GM23338 (cell line): ENCODE data around the gene AP1AR. TPM values are rescaled to one million over a fixed set of nuclear protein-coding genes. Genes with fewer than 3 reads are reported as not detected.

Source experiments
- ATAC-seq: fragments of 200-7000 bp; cut with Tn5 transposase; 3 replicates; pipeline ENCODE4 v1.9.1; 2020
- DNase-seq: peaks from one replicate; pipeline ENCODE4 v3.0.0-alpha.2; 2015; ENCODE audit warnings: low spot score
- H2AFZ ChIP-seq: fragments of 200-600 bp; sonication (generic); 2 replicates; pipeline ENCODE4 v1.8.0; 2016; ENCODE audit warnings: antibody characterized with exemption, mild to moderate bottlenecking, moderate library complexity
- H3F3A ChIP-seq: fragments of 200-600 bp; sonication (generic); replicated peaks from 2 replicates; pipeline ENCODE4 v1.8.0; 2017; ENCODE audit warnings: antibody characterized with exemption, mixed run types, low read depth
- H3K27ac ChIP-seq: fragments of 200-600 bp; sonication (generic); 2 replicates; pipeline ENCODE4 v1.6.1; 2016; ENCODE audit warnings: low read depth
- H3K27me3 ChIP-seq: fragments of 200-600 bp; sonication (generic); 2 replicates; pipeline ENCODE4 v1.8.0; 2016; ENCODE audit warnings: mild to moderate bottlenecking, mixed run types, moderate library complexity; ENCODE audit not compliant: insufficient read depth
- H3K36me3 ChIP-seq: fragments of 200-600 bp; sonication (generic); 2 replicates; pipeline ENCODE4 v1.8.0; 2016; ENCODE audit warnings: mild to moderate bottlenecking; ENCODE audit not compliant: insufficient read depth
- H3K4me1 ChIP-seq: fragments of 200-600 bp; sonication (generic); 2 replicates; pipeline ENCODE4 v1.8.0; 2016; ENCODE audit warnings: mild to moderate bottlenecking, moderate library complexity; ENCODE audit not compliant: insufficient read depth
- H3K4me2 ChIP-seq: fragments of 200-600 bp; sonication (generic); 2 replicates; pipeline ENCODE4 v1.7.1; 2017; ENCODE audit warnings: mixed run types
- H3K4me3 ChIP-seq: fragments of 200-600 bp; sonication (generic); 2 replicates; pipeline ENCODE4 v1.6.1; 2016; ENCODE audit warnings: mixed run types
- H3K79me2 ChIP-seq: fragments of 200-600 bp; sonication (generic); replicated peaks from 2 replicates; pipeline ENCODE4 v1.8.0; 2017; ENCODE audit warnings: mild to moderate bottlenecking; ENCODE audit not compliant: insufficient read depth
- H3K9me2 ChIP-seq: fragments of 200-600 bp; sonication (generic); 2 replicates; pipeline ENCODE4 v1.8.0; 2017; ENCODE audit not compliant: insufficient read depth
- H4K20me1 ChIP-seq: fragments of 200-600 bp; sonication (generic); replicated peaks from 2 replicates; pipeline ENCODE4 v1.8.0; 2017; ENCODE audit warnings: mild to moderate bottlenecking; ENCODE audit not compliant: insufficient read depth
- H3K27ac Mint-ChIP-seq: 2 replicates; pipeline ENCODE4 v1.8.0; 2020; ENCODE audit warnings: inconsistent platforms, mild to moderate bottlenecking, moderate library complexity, mixed read lengths
- H3K27me3 Mint-ChIP-seq: 3 replicates; pipeline ENCODE4 v1.8.0; 2022; ENCODE audit warnings: low read depth, mild to moderate bottlenecking, moderate library complexity, mixed read lengths, inconsistent platforms; ENCODE audit not compliant: insufficient read depth, poor library complexity
- H3K36me3 Mint-ChIP-seq: 3 replicates; pipeline ENCODE4 v1.8.0; 2021; ENCODE audit warnings: low read depth, mild to moderate bottlenecking, inconsistent platforms, moderate library complexity, mixed read lengths
- H3K4me1 Mint-ChIP-seq: 3 replicates; pipeline ENCODE4 v1.8.0; 2020; ENCODE audit warnings: mild to moderate bottlenecking, inconsistent platforms, mixed read lengths
- H3K4me3 Mint-ChIP-seq: 3 replicates; pipeline ENCODE4 v1.8.0; 2021; ENCODE audit warnings: moderate library complexity, mild to moderate bottlenecking, inconsistent platforms, mixed read lengths
- H3K9me3 Mint-ChIP-seq: 3 replicates; pipeline ENCODE4 v1.8.0; 2020; ENCODE audit warnings: moderate library complexity, mild to moderate bottlenecking, inconsistent platforms, mixed read lengths
- CREB1 ChIP-seq: fragments of 250-450 bp; sonication (Bioruptor Pico); IDR thresholded peaks from 2 replicates; pipeline ENCODE4 v1.5.0; 2020; ENCODE audit warnings: low read depth, mild to moderate bottlenecking, moderate library complexity
- EZH2phosphoT487 ChIP-seq: fragments of 200-600 bp; sonication (generic); IDR thresholded peaks from one replicate; pipeline ENCODE4 v1.8.1; 2018; ENCODE audit warnings: antibody characterized with exemption; ENCODE audit not compliant: unreplicated experiment
- JUNB ChIP-seq: IDR thresholded peaks from one replicate; pipeline ENCODE4 v1.6.1; 2016; ENCODE audit warnings: antibody characterized with exemption; ENCODE audit not compliant: unreplicated experiment
- ZNF114 ChIP-seq: fragments of 250-450 bp; sonication (Bioruptor Pico); IDR thresholded peaks from 2 replicates; pipeline ENCODE4 v1.5.0; 2020; ENCODE audit warnings: mild to moderate bottlenecking, moderate library complexity
- polyA plus RNA-seq: library from polyadenylated mRNA; unstranded; fragments of >200 nt; fragmentation: Nextera tagmentation; extraction: Ambion mirVana; gene quantifications from 2 replicates; pipeline ENCODE4 v1.2.1, GENCODE V29; 2016
- total RNA-seq: library from RNA; depleted of rRNA; stranded (reverse); fragments of >200 nt; shearing (Covaris generic); gene quantifications from 2 replicates; pipeline ENCODE4 v1.2.3, GENCODE V29; 2014; rRNA removed
- TF ChIP-seq, protein P1 (sequence below): fragments of 250-450 bp; sonication (Bioruptor Pico); IDR thresholded peaks from 2 replicates; pipeline ENCODE4 v1.5.0; 2020; ENCODE audit warnings: mild to moderate bottlenecking, moderate library complexity
- TF ChIP-seq, protein P2 (sequence below): IDR thresholded peaks from one replicate; pipeline ENCODE4 v1.6.1; 2018; ENCODE audit warnings: antibody characterized with exemption; ENCODE audit not compliant: unreplicated experiment

AP1AR gene
- total and polyA plus RNA-seq, 2 experiments from 2014 or later, result 17.5 to 28.0 TPM

DNA sequence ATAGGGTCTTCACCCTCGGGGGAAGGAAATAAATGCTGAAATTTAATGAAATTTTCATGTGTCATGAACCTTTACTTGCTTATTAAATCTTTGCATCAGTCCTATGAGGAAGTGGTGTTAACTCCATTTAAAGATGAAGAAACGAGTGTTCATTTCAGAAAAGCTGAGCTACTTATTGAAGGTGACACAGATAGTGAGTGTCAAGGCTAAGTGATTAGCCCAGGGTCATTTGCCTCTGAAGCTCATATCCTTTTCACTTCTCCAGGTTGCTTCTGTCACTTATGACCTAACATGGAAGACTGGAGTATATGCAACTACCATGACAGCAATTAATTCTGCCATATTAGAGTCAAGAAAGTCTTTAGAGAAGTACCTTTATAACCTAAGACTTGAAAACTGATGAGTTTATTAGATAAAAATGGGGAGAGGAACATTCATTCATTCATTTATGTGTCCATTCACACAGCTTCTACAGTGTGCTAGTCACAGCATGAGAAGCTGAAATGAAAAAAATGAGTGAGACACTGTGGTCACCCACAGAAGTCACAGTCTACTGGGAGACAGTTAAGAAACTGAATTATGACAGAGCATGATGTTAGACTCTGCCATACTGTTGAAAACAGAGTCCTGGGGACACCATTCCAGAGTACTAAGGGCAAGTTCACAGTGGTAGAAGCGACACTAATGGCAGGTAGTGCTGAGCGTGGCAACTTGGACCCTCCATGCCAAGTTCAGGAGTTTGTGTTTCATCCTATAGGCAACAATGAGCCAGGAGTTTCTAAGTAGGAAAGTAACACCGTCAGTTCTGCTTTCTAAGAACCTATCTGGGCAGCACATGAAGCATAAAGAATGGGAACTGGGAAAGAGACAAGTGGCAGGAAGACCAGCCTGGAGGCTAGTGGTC, 86.9 kb downstream of the AP1AR start:
- H3F3A ChIP-seq, result no peaks in the 10 kb centered on the region
- no peak for DNase-seq
- H3K4me3 ChIP-seq, result no peak overlapping the region
- H3K4me2 ChIP-seq, result no peak overlapping the region
- H3K27ac Mint-ChIP-seq, result no peak overlapping the region
- H3K4me1 Mint-ChIP-seq, result no peaks in the 10 kb centered on the region; the same call in 2 of the 3 replicates
- TF ChIP-seq, protein P1, sequence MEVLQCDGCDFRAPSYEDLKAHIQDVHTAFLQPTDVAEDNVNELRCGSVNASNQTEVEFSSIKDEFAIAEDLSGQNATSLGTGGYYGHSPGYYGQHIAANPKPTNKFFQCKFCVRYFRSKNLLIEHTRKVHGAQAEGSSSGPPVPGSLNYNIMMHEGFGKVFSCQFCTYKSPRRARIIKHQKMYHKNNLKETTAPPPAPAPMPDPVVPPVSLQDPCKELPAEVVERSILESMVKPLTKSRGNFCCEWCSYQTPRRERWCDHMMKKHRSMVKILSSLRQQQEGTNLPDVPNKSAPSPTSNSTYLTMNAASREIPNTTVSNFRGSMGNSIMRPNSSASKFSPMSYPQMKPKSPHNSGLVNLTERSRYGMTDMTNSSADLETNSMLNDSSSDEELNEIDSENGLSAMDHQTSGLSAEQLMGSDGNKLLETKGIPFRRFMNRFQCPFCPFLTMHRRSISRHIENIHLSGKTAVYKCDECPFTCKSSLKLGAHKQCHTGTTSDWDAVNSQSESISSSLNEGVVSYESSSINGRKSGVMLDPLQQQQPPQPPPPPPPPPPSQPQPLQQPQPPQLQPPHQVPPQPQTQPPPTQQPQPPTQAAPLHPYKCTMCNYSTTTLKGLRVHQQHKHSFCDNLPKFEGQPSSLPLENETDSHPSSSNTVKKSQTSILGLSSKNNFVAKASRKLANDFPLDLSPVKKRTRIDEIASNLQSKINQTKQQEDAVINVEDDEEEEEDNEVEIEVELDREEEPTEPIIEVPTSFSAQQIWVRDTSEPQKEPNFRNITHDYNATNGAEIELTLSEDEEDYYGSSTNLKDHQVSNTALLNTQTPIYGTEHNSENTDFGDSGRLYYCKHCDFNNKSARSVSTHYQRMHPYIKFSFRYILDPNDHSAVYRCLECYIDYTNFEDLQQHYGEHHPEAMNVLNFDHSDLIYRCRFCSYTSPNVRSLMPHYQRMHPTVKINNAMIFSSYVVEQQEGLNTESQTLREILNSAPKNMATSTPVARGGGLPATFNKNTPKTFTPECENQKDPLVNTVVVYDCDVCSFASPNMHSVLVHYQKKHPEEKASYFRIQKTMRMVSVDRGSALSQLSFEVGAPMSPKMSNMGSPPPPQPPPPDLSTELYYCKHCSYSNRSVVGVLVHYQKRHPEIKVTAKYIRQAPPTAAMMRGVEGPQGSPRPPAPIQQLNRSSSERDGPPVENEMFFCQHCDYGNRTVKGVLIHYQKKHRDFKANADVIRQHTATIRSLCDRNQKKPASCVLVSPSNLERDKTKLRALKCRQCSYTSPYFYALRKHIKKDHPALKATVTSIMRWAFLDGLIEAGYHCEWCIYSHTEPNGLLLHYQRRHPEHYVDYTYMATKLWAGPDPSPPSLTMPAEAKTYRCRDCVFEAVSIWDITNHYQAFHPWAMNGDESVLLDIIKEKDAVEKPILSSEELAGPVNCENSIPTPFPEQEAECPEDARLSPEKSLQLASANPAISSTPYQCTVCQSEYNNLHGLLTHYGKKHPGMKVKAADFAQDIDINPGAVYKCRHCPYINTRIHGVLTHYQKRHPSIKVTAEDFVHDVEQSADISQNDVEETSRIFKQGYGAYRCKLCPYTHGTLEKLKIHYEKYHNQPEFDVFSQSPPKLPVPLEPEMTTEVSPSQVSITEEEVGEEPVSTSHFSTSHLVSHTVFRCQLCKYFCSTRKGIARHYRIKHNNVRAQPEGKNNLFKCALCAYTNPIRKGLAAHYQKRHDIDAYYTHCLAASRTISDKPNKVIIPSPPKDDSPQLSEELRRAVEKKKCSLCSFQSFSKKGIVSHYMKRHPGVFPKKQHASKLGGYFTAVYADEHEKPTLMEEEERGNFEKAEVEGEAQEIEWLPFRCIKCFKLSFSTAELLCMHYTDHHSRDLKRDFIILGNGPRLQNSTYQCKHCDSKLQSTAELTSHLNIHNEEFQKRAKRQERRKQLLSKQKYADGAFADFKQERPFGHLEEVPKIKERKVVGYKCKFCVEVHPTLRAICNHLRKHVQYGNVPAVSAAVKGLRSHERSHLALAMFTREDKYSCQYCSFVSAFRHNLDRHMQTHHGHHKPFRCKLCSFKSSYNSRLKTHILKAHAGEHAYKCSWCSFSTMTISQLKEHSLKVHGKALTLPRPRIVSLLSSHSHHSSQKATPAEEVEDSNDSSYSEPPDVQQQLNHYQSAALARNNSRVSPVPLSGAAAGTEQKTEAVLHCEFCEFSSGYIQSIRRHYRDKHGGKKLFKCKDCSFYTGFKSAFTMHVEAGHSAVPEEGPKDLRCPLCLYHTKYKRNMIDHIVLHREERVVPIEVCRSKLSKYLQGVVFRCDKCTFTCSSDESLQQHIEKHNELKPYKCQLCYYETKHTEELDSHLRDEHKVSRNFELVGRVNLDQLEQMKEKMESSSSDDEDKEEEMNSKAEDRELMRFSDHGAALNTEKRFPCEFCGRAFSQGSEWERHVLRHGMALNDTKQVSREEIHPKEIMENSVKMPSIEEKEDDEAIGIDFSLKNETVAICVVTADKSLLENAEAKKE (CRISPR knock-in tag), result no peak
- TF ChIP-seq, protein P2, sequence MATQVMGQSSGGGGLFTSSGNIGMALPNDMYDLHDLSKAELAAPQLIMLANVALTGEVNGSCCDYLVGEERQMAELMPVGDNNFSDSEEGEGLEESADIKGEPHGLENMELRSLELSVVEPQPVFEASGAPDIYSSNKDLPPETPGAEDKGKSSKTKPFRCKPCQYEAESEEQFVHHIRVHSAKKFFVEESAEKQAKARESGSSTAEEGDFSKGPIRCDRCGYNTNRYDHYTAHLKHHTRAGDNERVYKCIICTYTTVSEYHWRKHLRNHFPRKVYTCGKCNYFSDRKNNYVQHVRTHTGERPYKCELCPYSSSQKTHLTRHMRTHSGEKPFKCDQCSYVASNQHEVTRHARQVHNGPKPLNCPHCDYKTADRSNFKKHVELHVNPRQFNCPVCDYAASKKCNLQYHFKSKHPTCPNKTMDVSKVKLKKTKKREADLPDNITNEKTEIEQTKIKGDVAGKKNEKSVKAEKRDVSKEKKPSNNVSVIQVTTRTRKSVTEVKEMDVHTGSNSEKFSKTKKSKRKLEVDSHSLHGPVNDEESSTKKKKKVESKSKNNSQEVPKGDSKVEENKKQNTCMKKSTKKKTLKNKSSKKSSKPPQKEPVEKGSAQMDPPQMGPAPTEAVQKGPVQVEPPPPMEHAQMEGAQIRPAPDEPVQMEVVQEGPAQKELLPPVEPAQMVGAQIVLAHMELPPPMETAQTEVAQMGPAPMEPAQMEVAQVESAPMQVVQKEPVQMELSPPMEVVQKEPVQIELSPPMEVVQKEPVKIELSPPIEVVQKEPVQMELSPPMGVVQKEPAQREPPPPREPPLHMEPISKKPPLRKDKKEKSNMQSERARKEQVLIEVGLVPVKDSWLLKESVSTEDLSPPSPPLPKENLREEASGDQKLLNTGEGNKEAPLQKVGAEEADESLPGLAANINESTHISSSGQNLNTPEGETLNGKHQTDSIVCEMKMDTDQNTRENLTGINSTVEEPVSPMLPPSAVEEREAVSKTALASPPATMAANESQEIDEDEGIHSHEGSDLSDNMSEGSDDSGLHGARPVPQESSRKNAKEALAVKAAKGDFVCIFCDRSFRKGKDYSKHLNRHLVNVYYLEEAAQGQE, result no peak
- TF ChIP-seq EZH2phosphoT487, result no peak
- TF ChIP-seq JUNB, result no peak
- TF ChIP-seq CREB1 (CRISPR knock-in tag), result no peak
- no peak for TF ChIP-seq ZNF114 (CRISPR knock-in tag)
- H3K79me2 ChIP-seq, result no peaks in the 10 kb centered on the region
- H3K27me3 ChIP-seq, result no peaks in the 10 kb centered on the region
- H4K20me1 ChIP-seq, result no peaks in the 10 kb centered on the region
- no peak for ATAC-seq
- H3K36me3 Mint-ChIP-seq, result no peaks in the 10 kb centered on the region
- no peak overlapping the region for H2AFZ ChIP-seq
- H3K4me1 ChIP-seq, result no peaks in the 10 kb centered on the region
- no peak overlapping the region for H3K27ac ChIP-seq
- H3K9me2 ChIP-seq, result no peaks in the 10 kb centered on the region
- no peak overlapping the region for H3K4me3 Mint-ChIP-seq
- H3K27me3 Mint-ChIP-seq, result no peaks in the 10 kb centered on the region
- H3K36me3 ChIP-seq, result no peaks in the 10 kb centered on the region
- H3K9me3 Mint-ChIP-seq, result no peaks in the 10 kb centered on the region

Other genes starting within 250 kb of the AP1AR start
- gene FAM241A, start 86.3 kb upstream of the AP1AR start, total RNA-seq, result 0.43 and 0.63 TPM in 2 replicates
- 0.58 and 0.66 TPM in 2 replicates for gene FAM241A, start 86.3 kb upstream of the AP1AR start, polyA plus RNA-seq
- gene TIFA, start 54.1 kb downstream of the AP1AR start, total RNA-seq, result 1.6 and 4.7 TPM in 2 replicates
- gene TIFA, start 54.1 kb downstream of the AP1AR start, polyA plus RNA-seq, result 1.5 and 2.6 TPM in 2 replicates
- gene ALPK1, start 65.6 kb downstream of the AP1AR start, total RNA-seq, result 0.49 and 2.0 TPM in 2 replicates
- gene ALPK1, start 65.6 kb downstream of the AP1AR start, polyA plus RNA-seq, result 0.10 TPM in 1 of 2 replicates, not detected in the other